T-helper 2 cell (primary cell): ENCODE data around the gene ASCC3.
"Not testable (repeated sequence)": the region's sequence is repeated elsewhere in the genome, so short reads cannot be mapped to it uniquely, and the experiment has no call there.

ENCODE experiments used
- DNase-seq, 5 experiments: peaks; one replicate each; pipeline versions ENCODE4 v3.0.0 to v3.0.0-alpha.2; 2012 to 2022

ASCC3 gene

DNA sequence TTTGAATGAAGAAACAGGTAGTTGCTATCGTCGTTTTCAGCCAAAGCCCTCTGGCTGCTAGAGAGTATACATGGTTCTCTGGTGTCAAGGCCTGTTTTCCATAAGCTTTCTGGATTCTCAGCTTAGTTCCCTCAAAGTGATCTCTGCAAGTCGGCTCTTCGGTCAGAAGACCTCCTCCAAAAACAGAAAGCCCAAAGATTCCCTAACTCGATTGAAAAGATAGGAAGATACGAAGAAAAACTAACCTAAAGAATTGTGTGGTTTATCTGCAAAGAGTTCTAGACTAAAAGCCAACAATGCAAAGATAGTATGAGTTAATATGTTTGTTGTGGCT, 545 bp upstream of the ASCC3 start:
- no peak for DNase-seq

DNA sequence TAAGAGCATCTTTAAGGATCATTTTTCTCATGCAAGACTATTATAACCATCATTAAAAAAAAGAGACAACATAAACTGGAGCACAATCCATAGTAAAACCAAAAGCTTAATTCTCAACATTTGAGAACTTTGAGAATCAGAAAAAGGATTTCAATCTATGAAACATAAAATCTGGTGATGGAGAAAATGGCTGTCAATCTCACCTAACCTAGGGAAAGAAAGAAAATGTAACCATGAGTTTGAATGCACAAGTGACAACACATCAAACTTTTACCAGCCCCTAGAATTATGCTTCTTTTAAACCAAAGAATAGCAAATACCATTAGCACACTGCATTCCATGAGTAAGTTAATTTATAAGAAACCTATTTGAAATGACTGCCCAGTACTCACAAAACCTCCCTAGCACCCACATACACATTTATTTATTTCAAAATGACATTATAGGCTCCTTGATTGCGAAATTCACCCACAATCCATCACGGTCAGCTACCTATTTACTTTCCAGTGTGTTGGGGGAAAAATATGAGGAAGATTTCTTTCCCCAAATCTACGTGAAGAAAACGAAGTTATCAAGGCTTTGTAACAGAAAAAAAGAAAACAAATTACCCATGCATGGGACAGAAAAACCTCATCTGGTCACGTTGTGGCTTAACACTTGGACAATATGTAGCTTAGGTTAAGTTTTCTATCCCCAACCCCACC, 828 bp downstream of the ASCC3 start:
- DNase-seq = peak in 1 of 5 experiments; percentile 24

DNA sequence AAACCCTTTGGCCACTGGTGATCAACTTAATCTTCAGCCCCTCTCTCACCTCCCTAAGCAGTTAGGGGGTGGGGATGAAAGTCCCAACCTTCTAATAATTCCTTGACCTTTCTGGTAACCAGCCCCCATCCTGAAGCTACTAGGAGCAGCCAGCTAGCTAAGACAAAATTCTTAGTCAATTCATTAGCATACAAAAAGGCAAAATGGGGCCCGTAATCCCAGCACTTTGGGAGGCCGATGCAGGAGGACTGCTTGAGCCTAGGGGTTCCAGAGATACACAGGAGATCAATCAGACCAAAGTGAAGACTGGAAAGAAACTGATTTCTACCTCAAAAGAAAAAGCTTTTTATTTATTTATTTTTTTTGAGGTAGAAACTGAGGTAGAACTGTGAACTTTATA, 1.8 kb downstream of the ASCC3 start:
- DNase-seq = no peak

DNA sequence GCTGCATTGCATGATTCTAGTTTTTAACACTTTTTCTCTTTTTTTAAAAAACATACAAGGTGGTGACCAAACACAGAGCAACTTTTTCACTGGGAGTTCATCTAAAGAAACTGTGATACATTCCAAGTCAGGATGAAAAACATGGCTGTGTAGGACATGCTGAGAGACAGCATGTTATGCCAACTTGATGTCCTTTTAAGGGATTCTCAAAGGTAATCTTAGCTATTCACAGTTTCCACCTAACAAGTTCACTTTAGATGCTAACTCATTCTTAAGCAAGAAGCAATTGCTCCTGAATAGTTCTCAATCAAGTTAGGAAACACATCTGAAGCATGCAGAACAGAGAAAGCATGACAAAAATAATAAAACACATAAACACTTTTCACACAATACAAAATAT, 3.3 kb downstream of the ASCC3 start:
- no peak for DNase-seq

DNA sequence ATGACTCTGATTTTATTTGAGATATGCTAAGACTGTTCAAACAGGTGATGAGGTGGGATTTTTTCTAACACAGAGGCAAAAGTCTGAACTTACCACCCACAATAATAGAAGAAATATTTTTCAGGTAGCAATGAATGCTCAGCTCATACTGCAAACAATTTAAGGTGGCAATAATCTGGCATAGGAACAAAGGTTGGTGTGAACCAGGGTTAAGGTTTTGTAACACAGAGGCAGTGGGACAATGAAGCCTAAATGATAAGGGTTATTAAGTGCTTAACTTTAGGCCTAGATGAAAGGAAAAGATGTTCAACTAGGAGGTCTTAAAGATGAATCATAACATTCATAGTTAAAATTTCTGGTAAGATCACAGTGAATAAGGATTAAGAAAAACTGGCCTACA, 4.9 kb downstream of the ASCC3 start:
- no peak for DNase-seq

DNA sequence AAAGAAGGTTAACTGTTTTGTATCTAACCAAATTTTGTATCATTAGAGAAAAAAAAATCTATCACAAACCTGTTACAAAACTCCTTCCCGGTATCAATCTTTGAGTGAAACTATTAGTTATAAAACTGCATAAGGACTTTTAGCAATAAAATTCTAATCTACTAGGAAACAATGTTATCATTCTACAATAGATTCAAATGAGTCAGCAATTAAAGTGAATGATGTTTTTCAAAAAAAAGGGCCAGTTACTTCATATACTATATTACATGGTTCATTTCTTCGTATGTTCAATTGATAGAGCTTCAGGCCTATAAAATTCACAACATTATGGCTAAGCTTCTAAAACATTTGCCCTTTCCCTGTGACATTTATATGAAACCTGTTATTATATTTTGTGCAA, 15.6 kb downstream of the ASCC3 start:
- no peak for DNase-seq

DNA sequence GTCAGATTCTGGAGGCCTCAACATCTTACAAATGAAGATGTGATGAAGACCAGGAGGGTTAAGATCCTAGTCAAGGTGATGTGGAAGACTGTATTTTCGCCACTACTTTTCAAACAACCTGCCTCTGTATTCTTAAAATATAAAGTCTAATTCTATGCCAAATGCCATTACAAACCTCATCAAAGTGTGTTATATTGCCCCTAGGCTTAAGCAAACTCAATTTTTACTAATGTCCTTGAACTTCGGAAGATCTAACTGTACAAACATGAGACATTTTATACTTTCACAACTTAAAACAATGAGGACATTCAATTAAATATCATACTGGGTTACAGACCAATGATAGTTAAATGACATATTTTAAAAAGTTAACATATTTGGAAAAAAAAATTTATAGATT, 19.1 kb downstream of the ASCC3 start:
- no peak for DNase-seq

DNA sequence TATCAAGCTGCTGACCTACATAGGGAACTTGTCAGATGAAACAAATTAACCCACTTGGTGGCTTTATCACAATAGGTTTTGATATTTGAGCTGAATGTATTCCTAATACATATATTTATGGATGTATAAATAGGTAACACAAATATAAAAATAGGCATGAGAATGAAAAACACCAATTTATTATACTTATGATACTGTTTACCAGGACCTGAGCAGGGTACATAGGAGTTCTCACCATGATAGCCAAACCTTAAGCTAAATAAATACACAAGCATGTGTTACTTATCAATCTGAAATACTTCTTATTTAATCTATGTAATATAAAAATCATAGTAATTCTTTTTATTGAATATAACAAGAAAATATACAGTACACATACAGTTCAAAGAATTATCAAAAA, 25.0 kb downstream of the ASCC3 start:
- DNase-seq = no peak

DNA sequence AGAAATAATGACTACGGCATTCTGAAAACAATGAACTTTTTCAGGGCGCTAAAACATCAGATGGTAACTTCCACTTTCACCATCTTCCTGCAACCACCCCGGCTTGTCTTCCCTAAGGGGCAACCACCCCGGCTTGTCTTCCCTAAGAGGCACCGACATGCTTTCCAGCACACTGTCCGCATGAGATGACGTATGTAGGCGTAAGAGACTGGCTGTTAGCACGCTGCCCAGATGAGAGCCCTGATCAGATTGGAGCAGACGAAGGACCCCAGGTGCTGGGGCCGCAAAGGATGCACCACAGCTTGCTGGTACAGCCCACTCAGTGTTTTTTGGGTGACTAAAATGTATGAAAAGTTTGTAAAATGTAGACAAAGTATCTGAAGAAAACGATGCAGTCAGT, 29.3 kb downstream of the ASCC3 start:
- no peak for DNase-seq

DNA sequence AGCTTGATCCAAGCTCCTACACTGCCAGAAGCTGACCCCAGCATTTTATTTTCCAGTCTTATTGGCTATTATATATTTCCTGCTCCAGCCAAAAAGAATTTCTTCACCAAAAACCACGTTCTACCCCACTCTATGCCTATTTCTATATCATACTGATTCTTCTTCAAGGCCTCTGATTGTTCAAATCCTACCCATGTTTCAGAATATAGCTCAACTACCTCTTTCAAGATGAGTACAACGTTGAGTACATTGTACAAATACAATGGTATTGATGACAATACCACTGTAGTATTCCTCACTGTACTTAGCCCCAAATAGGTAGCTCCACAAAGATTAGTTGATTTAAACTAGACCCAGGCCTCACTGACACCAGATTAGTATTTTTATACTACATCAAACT, 31.0 kb downstream of the ASCC3 start:
- DNase-seq = no peak

DNA sequence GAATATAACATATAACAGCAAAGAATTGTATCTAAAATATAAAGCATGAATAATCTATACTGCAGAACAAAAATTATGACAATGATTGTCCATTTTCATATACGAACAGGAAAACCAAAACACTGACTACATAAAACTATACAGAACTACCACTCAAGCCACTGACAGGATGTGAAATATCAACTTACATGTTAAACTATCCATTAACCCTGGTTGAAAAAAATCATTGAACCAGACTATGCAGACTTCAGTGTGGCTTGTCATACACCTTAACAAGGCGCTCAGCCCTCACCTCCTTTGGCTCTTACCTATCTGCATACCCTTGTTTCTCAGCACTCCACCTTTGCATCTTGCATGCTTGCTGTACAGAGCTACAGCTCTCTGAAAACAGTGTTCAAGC, 34.9 kb downstream of the ASCC3 start:
- DNase-seq = peak in 1 of 5 experiments; percentile 9

DNA sequence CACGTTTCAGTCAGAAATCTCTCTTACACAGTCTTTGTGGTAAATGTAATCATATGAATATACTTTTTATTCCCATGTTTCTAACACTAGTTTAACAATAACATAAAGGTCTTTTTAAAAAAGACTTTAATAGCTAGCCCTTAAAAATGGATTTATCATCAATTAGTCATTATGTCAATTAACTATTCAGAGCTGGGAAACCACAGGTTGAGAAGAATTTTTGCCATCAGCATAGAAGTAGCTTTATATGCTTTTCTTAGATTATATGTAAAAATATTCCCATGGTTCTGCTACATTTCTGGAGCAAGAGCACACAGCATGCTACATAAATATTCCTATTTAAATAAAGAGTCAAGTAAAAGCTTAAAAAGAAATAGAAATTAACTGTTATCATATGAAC, 35.5 kb downstream of the ASCC3 start:
- DNase-seq = no peak

DNA sequence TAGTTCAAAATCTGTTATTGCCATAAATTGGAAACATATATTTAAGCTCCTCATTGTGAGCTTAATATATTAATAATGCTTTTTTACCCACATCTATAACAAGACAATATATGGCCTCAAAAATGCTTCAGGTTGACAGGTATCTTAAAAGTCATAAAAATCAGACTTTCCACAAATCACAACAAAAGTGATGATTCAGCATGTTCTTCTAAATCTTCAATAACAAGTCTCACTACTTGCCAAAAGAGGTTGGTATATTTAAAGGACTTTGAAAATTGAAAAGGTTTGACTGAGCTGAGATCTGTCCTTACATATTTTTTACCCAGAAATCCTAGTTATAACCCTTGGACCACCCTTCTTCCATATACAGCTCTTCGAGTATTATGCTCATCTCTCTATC, 41.7 kb downstream of the ASCC3 start:
- no peak for DNase-seq

DNA sequence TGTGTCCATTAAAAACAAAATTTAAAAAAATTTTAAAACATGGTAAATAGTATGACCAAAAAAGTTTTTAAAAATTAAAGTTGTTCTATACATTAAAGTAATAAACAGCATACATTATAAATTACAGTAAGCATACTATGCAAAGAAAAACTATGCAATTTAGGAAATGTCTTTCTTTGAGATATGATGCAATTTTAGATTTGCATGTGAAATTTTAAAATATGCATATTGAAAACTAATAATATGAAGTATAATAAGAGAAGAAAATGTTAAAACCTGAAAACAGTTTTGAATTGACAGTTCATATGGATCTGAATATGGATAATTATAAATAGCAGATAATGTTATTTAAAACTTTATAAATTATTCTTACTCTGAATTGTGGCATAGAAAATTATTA, 43.1 kb downstream of the ASCC3 start:
- DNase-seq = no peak

DNA sequence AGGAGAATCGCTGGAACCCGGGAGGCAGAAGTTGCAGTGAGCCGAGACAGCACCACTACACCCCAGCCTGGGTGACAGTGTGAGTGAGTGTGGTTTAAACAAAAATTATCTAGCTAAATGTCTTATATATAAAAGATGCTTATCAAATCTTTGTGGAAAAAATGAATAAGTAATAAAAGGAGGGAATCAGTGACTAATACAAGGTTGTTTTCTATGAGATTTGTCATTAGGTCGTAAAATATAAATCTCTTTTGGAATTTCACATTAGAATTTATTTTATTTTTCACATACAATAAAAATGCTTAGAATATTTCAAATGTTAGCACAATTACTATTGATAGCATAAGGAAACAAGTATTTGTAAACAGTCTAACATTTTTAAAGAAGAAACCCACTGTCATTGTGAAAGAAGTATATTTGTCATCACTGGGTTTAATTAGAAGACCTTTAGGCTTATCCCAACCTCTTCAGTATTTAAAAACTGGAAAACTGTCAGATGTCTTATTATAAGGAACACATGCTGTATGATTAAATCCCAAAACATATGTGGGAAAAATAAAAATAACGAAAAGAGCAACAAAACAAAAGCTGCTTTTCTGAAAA, 47.1 kb downstream of the ASCC3 start:
- no peak for DNase-seq

DNA sequence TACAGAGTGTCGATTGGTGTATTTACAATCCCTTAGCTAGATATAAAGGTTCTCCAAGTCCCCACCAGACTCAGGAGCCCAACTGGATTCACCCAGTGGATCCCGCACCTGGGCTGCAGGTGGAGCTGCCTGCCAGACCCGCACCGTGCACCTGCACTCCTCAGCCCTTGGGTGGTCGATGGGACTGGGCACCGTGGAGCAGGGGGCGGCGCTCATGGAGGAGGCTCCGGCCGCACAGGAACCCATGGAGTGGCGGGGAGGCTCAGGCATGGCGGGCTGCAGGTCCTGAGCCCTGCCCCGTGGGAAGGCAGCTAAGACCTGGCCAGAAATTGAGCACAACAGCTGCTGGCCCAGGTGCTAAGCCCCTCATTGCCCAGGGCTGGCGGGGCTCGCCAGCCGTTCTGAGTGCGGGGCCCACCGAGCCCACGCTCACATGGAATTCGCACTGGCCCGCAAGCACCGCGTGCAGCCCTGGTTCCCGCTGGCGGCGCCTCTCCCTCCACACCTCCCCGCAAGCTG, 52.0 kb downstream of the ASCC3 start:
- DNase-seq = not testable (repeated sequence)

DNA sequence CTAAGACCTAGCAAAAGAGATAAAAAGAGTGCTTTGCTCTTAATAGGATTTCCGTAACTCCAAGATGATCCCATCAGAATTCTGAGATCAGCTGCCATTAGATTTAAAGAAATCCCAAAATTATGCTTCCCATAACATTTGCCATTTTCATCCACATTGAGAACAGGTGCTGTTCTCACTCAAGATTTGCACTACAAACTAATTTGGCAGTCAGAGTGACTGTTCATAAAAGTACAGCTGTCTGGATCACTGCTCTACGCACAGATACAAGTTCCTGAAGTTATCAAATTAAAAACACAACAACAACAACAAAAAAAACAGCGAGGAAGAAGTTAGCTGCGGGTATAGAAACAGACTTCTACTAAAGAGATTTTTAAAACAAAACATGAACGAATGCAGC, 58.1 kb downstream of the ASCC3 start:
- no peak for DNase-seq

DNA sequence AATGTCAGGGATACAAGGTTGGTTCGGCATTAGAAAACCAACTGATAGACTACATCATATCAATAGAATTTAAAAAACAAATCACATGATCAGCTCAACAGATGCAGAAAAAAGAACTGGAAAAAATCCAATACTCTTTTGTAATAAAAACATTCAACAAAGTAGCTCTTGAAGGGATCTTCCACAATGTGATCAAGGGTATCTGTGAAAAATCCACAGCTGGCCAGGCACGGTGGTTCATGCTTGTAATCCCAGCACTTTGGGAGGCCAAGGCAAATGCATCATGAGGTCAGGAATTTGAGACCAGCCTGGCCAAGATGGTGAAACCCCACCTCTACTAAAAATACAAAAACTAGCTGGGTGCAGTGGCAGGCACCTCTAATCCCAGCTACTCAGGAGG, 63.1 kb downstream of the ASCC3 start:
- no peak for DNase-seq

DNA sequence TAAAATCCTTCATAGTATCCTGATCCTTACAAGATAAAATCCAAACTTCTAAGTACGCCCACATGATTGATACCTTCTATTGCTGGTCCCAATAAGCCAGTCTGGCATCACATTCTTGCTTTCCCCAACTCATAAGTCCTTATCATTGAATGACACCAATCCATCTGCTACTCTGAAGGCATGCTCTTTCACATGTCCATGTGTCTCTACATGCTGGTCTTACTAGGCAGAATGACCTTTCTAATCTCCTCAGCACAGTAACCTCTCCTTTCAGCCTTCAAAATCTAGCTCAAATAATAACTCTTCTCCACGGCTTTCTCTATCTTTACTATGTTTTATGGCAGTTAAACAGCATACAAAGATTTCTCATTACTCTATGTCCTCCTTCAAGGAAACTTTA, 71.1 kb downstream of the ASCC3 start:
- DNase-seq = no peak

DNA sequence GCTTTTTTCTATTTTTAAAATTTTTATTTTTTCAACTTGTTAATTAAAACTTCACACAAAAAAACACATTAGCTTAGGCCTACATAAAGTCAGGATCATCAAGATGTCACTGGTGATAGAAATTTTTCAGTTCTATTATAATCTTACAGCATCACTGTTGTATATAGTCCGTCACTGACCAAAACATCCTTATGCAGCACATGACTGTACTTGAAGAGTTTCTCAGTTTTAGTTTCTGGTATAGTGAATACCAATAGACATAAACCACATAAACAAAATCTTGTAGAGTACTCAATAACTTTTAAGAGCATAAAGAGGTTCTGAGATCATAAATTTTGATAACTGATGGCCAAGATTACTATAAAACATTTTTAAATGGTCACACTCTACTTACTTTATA, 71.8 kb downstream of the ASCC3 start:
- no peak for DNase-seq

DNA sequence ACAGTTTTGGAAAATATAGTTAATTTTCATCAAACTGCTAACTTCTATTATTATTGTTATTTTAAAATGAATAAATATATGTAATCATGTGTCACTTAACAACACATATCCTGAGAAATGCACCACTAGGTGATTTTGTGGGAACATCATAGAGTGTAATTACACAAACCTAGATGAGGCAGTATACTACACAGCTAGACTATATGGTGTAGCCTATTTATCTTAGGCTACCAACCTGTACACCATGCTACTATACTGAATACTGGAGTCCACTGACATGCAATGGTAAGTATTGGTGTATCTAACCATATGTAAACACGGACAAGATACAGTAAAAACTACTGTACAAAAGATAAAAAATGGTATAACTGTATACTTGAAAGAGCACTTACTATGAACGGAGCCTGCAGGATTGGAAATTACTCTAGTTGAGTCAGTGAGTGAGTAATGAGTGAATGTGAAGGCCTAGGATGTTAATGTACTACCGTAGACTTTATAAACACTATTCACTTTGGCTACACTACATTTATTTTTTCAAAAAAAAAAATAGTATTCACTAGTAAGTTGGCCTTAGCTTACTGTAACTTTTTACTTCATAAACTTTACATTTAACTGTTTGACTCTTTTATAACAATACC, 72.4 kb downstream of the ASCC3 start:
- DNase-seq = no peak

DNA sequence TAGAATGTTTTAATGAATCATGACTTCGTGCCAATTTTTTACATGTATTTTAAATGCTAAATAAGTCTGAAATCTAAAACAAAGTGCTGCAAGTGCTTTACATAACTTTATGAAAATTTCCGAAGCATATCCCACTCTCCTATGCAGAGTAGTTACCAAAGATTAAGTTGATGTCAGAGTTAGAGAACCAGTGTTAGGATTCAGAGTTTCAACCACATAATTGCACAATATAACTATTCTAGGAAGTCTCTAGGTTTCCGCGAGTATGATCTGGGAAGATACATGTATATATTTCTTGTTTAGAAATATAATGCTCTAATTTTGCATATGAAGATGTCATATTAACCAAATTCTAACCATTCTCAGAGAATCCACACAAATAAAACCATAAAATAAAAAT, 74.8 kb downstream of the ASCC3 start:
- DNase-seq = no peak

DNA sequence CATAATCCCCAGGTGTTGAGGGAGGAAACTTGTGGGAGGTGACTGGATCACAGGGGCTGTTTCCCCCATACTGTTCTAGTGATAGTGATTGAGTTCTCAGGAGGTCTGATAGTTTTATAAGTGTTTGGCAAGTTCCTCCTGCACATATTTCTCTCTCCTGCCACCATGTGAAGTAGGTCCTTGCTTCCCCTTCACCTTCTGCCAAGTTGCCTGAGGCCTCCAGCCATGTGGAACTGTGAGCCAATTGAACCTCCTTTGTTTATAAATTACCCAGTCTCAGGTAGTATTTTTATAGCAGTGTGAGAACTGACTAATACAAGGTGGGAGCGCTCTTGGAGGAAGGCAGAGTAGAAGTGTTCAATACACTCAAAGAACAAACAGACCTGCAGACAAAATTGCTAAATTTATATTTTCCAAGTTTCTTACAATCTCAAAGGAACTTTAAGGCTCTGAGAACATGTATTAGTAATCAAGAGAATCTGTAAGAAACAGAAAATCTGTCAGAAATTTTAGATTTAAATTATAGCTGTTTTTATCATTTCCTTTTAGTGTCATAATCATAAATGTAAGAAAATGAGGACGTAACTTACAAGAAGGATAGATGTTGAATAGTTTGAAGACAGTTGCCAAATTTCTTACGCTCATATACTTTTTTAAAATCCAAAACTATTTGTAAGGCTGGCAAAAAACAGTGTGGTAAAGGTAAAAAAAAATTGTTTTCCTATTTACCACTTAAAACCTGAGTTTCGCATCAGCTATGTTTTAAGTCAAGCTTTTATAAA, 77.7 kb downstream of the ASCC3 start:
- DNase-seq = no peak

DNA sequence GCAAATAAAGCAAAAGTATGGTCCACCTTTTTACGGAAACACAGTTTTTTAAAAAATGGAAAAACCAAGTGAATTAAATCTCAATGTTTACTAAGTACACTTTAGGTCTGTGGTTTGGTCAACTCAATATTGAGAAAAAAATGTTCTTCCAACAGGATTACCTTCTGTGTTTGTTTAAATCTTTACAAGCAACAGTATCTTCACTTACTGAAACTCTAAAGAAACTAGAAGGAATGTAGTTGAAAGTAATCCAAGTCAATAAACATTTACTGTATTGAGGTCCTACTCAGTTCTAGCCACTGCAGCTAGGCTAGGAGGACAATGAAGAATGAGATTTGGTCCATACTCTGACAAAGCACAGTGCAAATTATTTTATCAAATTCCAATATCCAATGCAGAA, 80.1 kb downstream of the ASCC3 start:
- no peak for DNase-seq
